Measurements from ENCODE around the gene QPCT. TPM values are rescaled to one million over a fixed set of nuclear protein-coding genes. Genes with fewer than 3 reads are reported as not detected.
"Not testable (repeated sequence)": the region's sequence is repeated elsewhere in the genome, so short reads cannot be mapped to it uniquely, and the experiment has no call there.

QPCT gene
- total RNA-seq (under 1 TPM in 1 of 2 experiments, not detected in 1; 0.52 TPM), polyA plus RNA-seq (under 1 TPM in 2 of 3 donors, not detected in 1; 0.20 to 0.50 TPM), total RNA-seq (0 to 3.4 (median 1.7) reads per million in 6 experiments)

- DNase-seq (peak; percentile 27 to 80 (median 48)), ATAC-seq (peak; percentile 81 to 87)
- peak within 1 kb of the TSS in 9 of 10 donors; percentile 44 to 80 (median 73) for H3K27ac Mint-ChIP-seq
- no peaks in the 10 kb centered on the region for H3K36me3 Mint-ChIP-seq
- POLR2A ChIA-PET: interaction anchor here (0.6 kb wide), 1 partner anchor 1043 kb away, joined by 4 read pairs; no protein-coding TSS in a partner anchor
- no peaks in the 10 kb centered on the region for H3K9me3 Mint-ChIP-seq
- H3K27me3 Mint-ChIP-seq: peaks cover 10 to 26% (median 21%) of the 10 kb centered on the region in 5 donors
- H3K4me3 Mint-ChIP-seq: peak within 1 kb of the TSS; percentile 73 to 91 (median 83)
- peaks cover 6 to 25% (median 13%) of the 10 kb centered on the region in 4 donors for H3K4me1 Mint-ChIP-seq
Measured at GRCh38 chr2:37344453-37345361, at the start of gene QPCT. Gene QPCT (plus strand): TSS chr2:37344630. CDS start chr2:37344732, 102 bp downstream.

GRCh38 chr2:37294858-37295257 is 49.6 kb upstream of the QPCT start:
- Mint-ChIP-seq H3K36me3 (peaks cover 4 to 34% (median 17%) of the 10 kb centered on the region in 3 donors), H3K4me1 (peaks cover 8 to 25% (median 10%) of the 10 kb centered on the region in 4 donors)
- H3K27ac Mint-ChIP-seq, POLR2A ChIA-PET, H3K4me3 Mint-ChIP-seq, DNase-seq, ATAC-seq, H3K27me3 Mint-ChIP-seq, H3K9me3 Mint-ChIP-seq: not testable (repeated sequence)

- H3K27ac Mint-ChIP-seq: peak overlapping the region in 2 of 10 donors; percentile 13
Measured at GRCh38 chr2:37295469-37296073, 48.9 kb upstream of the QPCT start.

GRCh38 chr2:37297632-37298031 is 46.8 kb upstream of the QPCT start:
- Mint-ChIP-seq H3K9me3 (no peaks in the 10 kb centered on the region), H3K27ac (no peak overlapping the region), H3K4me1 (peaks cover 5 to 28% (median 20%) of the 10 kb centered on the region in 4 donors), H3K4me3 (no peak overlapping the region), H3K27me3 (no peaks in the 10 kb centered on the region), H3K36me3 (peaks cover 5 to 9% (median 6%) of the 10 kb centered on the region in 3 donors)
- DNase-seq (no peak), ATAC-seq (no peak)
- POLR2A ChIA-PET: no interaction called here

More at GRCh38 chr2:37295469-37296073, 48.9 kb upstream of the QPCT start:
- H3K27me3 Mint-ChIP-seq: no peaks in the 10 kb centered on the region
- peaks cover 8 to 25% (median 12%) of the 10 kb centered on the region in 4 donors for H3K4me1 Mint-ChIP-seq
- DNase-seq (no peak), ATAC-seq (no peak)
- H3K4me3 Mint-ChIP-seq: peak overlapping the region in 1 of 10 donors; percentile 15
- POLR2A ChIA-PET: no interaction called here
- no peaks in the 10 kb centered on the region for H3K9me3 Mint-ChIP-seq
- peaks cover 5 to 27% (median 16%) of the 10 kb centered on the region in 3 donors for H3K36me3 Mint-ChIP-seq

GRCh38 chr2:37300146-37300545 is 44.3 kb upstream of the QPCT start:
- H3K27ac Mint-ChIP-seq: no peak overlapping the region
- H3K4me3 Mint-ChIP-seq: no peak overlapping the region
- no peaks in the 10 kb centered on the region for H3K27me3 Mint-ChIP-seq
- POLR2A ChIA-PET: interaction anchor here (0.6 kb wide), 1 partner anchor 136 kb away, joined by 5 read pairs; no protein-coding TSS in a partner anchor
- no peak for DNase-seq
- peaks cover 2 to 9% (median 5%) of the 10 kb centered on the region in 3 donors for H3K36me3 Mint-ChIP-seq
- H3K9me3 Mint-ChIP-seq: no peaks in the 10 kb centered on the region
- H3K4me1 Mint-ChIP-seq: peaks cover 8 to 35% (median 29%) of the 10 kb centered on the region in 4 donors
- no peak for ATAC-seq

- Mint-ChIP-seq H3K27ac (no peak overlapping the region), H3K27me3 (no peaks in the 10 kb centered on the region), H3K36me3 (peaks cover 2 to 9% (median 5%) of the 10 kb centered on the region in 3 donors), H3K9me3 (no peaks in the 10 kb centered on the region), H3K4me3 (no peak overlapping the region), H3K4me1 (peaks cover 9 to 39% (median 30%) of the 10 kb centered on the region in 4 donors)
- ATAC-seq (no peak), DNase-seq (no peak)
- POLR2A ChIA-PET: interaction anchor here (0.7 kb wide), 1 partner anchor 1767 kb away, joined by 4 read pairs; no protein-coding TSS in a partner anchor
Measured at GRCh38 chr2:37300578-37300977, 43.9 kb upstream of the QPCT start.

- POLR2A ChIA-PET: interaction anchor here (0.7 kb wide), 1 partner anchor 1766 kb away, joined by 4 read pairs; no protein-coding TSS in a partner anchor
- peaks cover 2 to 9% (median 5%) of the 10 kb centered on the region in 3 donors for H3K36me3 Mint-ChIP-seq
- ATAC-seq (no peak), DNase-seq (no peak)
- H3K27me3 Mint-ChIP-seq: no peaks in the 10 kb centered on the region
- H3K27ac Mint-ChIP-seq: no peak overlapping the region
- no peak overlapping the region for H3K4me3 Mint-ChIP-seq
- no peaks in the 10 kb centered on the region for H3K9me3 Mint-ChIP-seq
- peaks cover 12 to 47% (median 33%) of the 10 kb centered on the region in 4 donors for H3K4me1 Mint-ChIP-seq
Measured at GRCh38 chr2:37301408-37301807, 43.0 kb upstream of the QPCT start.

GRCh38 chr2:37302701-37303252 is 41.7 kb upstream of the QPCT start:
- Mint-ChIP-seq H3K36me3 (peaks cover 2 to 9% (median 5%) of the 10 kb centered on the region in 3 donors), H3K27me3 (no peaks in the 10 kb centered on the region), H3K4me3 (no peak overlapping the region), H3K9me3 (no peaks in the 10 kb centered on the region), H3K4me1 (peaks cover 12 to 61% (median 41%) of the 10 kb centered on the region in 4 donors), H3K27ac (no peak overlapping the region)
- POLR2A ChIA-PET: no interaction called here
- ATAC-seq: no peak
- no peak for DNase-seq

GRCh38 chr2:37306024-37306423 is 38.4 kb upstream of the QPCT start:
- H3K36me3 Mint-ChIP-seq: peaks cover 0 to 4% (median 0%) of the 10 kb centered on the region in 3 donors
- H3K9me3 Mint-ChIP-seq: no peaks in the 10 kb centered on the region
- no peak for ATAC-seq
- peak overlapping the region in 3 of 10 donors; percentile 37 to 72 (median 62) for H3K27ac Mint-ChIP-seq
- no peak overlapping the region for H3K4me3 Mint-ChIP-seq
- no peaks in the 10 kb centered on the region for H3K27me3 Mint-ChIP-seq
- peaks cover 17 to 70% (median 50%) of the 10 kb centered on the region in 4 donors for H3K4me1 Mint-ChIP-seq
- POLR2A ChIA-PET: no interaction called here
- no peak for DNase-seq

GRCh38 chr2:37307500-37307899 is 36.9 kb upstream of the QPCT start:
- POLR2A ChIA-PET: no interaction called here
- peaks cover 21 to 69% (median 55%) of the 10 kb centered on the region in 4 donors for H3K4me1 Mint-ChIP-seq
- H3K4me3 Mint-ChIP-seq: no peak overlapping the region
- peak overlapping the region in 1 of 10 donors; percentile 49 for H3K27ac Mint-ChIP-seq
- H3K9me3 Mint-ChIP-seq: no peaks in the 10 kb centered on the region
- H3K36me3 Mint-ChIP-seq: peaks cover 0 to 4% (median 0%) of the 10 kb centered on the region in 3 donors
- ATAC-seq (no peak), DNase-seq (no peak)
- H3K27me3 Mint-ChIP-seq: no peaks in the 10 kb centered on the region

GRCh38 chr2:37315364-37315763 is 29.1 kb upstream of the QPCT start:
- Mint-ChIP-seq H3K4me1 (peaks cover 29 to 89% (median 74%) of the 10 kb centered on the region in 4 donors), H3K27me3 (no peaks in the 10 kb centered on the region), H3K9me3 (no peaks in the 10 kb centered on the region), H3K4me3 (peak overlapping the region in 1 of 10 donors; percentile 11), H3K27ac (no peak overlapping the region), H3K36me3 (peaks cover 0 to 25% (median 13%) of the 10 kb centered on the region in 3 donors)
- no peak for DNase-seq
- POLR2A ChIA-PET: no interaction called here
- no peak for ATAC-seq

- POLR2A ChIA-PET: no interaction called here
- DNase-seq (no peak), ATAC-seq (no peak)
- Mint-ChIP-seq H3K27ac (no peak overlapping the region), H3K4me1 (peaks cover 23 to 86% (median 68%) of the 10 kb centered on the region in 4 donors), H3K9me3 (no peaks in the 10 kb centered on the region), H3K4me3 (peak overlapping the region in 2 of 10 donors; percentile 12 to 27), H3K27me3 (no peaks in the 10 kb centered on the region), H3K36me3 (peaks cover 0 to 25% (median 13%) of the 10 kb centered on the region in 3 donors)
Measured at GRCh38 chr2:37316181-37316580, 28.2 kb upstream of the QPCT start.

Data from naive thymus-derived CD8-positive, alpha-beta T cell (primary cell).